GM12864 (cell line): ENCODE data around the gene FCER2.

ENCODE experiments used
- DNase-seq: peaks from one replicate; pipeline ENCODE4 v3.0.0-alpha.2; 2011; ENCODE audit warnings: low read depth
- H3K4me3 ChIP-seq: 2 replicates; pipeline ENCODE4 v1.5.1; 2011; ENCODE audit warnings: mild to moderate bottlenecking, low read depth, low read length, control low read depth
- CTCF ChIP-seq: IDR thresholded peaks from 2 replicates; pipeline ENCODE4 v1.5.1; 2011; ENCODE audit warnings: low read depth, mild to moderate bottlenecking, moderate library complexity, low read length, control low read depth, inconsistent platforms; ENCODE audit errors: missing control alignments

Gene FCER2

GRCh38 chr19:7685546-7686445 is 16.1 kb downstream of the FCER2 start:
- TF ChIP-seq CTCF: no peak
- DNase-seq: no peak
- no peak overlapping the region for H3K4me3 ChIP-seq

- no peak for DNase-seq
- H3K4me3 ChIP-seq: no peak overlapping the region; the same call in 1 of the 2 replicates
- peak; percentile 11 for TF ChIP-seq CTCF
These were observed 19.6 kb downstream of the FCER2 start for GRCh38 chr19:7682175-7682855.

GRCh38 chr19:7681340-7682174 is 20.4 kb downstream of the FCER2 start:
- DNase-seq: peak; percentile 71
- TF ChIP-seq CTCF: peak; percentile 72
- H3K4me3 ChIP-seq: peak overlapping the region; percentile 98

GRCh38 chr19:7680606-7681339 is 21.2 kb downstream of the FCER2 start, which contains the start of gene TRAPPC5:
TSS of gene TRAPPC5 (plus strand) at chr19:7680833. CDS start at chr19:7682254, 1,421 bp downstream.
- DNase-seq: peak; percentile 53
- peak; percentile 88 for TF ChIP-seq CTCF
- peak within 1 kb of the TSS; percentile 98 for H3K4me3 ChIP-seq

GRCh38 chr19:7679771-7680605 is 21.9 kb downstream of the FCER2 start:
- peak overlapping the region; percentile 98 for H3K4me3 ChIP-seq
- no peak for DNase-seq
- no peak for TF ChIP-seq CTCF
